Activated naive CD4-positive, alpha-beta T cell treated with anti-CD3 and anti-CD28 coated beads, Interleukin-2, amount 10 ng/mL, durations not matched to agents 7 days and 5 days (primary cell): ENCODE data around the gene PIK3CB.
"Not testable (repeated sequence)": the region's sequence is repeated elsewhere in the genome, so short reads cannot be mapped to it uniquely, and the experiment has no call there.

Experiments
- CTCF ChIA-PET: fragments of 350-600 bp; sonication (Branson Sonifier 250); formaldehyde crosslinking; loops from one replicate; lab custom pipeline; 2021; ENCODE audit warnings: antibody characterized with exemption; lab: Charles Lee
- DNase-seq: peaks from one replicate; pipeline ENCODE4 v3.0.0-alpha.2; 2020
- H3K27ac Mint-ChIP-seq: one replicate; pipeline ENCODE4 v1.8.0; 2021; ENCODE audit warnings: mild to moderate bottlenecking, moderate library complexity, mixed read lengths
- H3K27me3 Mint-ChIP-seq: one replicate; pipeline ENCODE4 v1.8.0; 2021; ENCODE audit warnings: mild to moderate bottlenecking, mixed read lengths
- H3K36me3 Mint-ChIP-seq: one replicate; pipeline ENCODE4 v1.8.0; 2021; ENCODE audit warnings: mixed read lengths
- H3K4me1 Mint-ChIP-seq: one replicate; pipeline ENCODE4 v1.8.0; 2021; ENCODE audit warnings: mixed read lengths
- H3K4me3 Mint-ChIP-seq: one replicate; pipeline ENCODE4 v1.8.0; 2021; ENCODE audit warnings: mild to moderate bottlenecking, moderate library complexity, mixed read lengths
- H3K9me3 Mint-ChIP-seq: one replicate; pipeline ENCODE4 v1.8.0; 2021; ENCODE audit warnings: mixed read lengths

PIK3CB gene

DNA sequence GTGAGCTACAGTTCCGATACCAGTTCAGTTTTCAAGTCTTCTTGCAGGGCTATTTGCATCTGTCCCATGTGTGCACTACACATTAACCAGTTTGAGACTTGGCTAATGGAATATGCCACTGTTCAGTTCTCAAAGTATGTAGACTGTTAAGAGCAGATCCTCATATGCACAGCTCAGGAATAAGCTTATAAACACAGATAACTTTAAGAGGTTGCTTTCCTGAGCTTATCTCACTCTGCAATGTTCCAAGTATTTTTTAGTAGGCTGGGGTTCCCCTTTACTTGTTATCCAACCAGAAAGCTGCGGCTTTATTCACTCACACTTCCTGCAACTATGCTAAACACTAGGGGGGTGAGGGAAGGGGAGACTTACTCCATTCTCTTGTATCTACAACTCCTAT lies 108.7 kb downstream of the PIK3CB start:
- H3K4me3 Mint-ChIP-seq, DNase-seq, CTCF ChIA-PET, H3K9me3 Mint-ChIP-seq, H3K27me3 Mint-ChIP-seq, H3K27ac Mint-ChIP-seq, H3K36me3 Mint-ChIP-seq: not testable (repeated sequence)
- H3K4me1 Mint-ChIP-seq: peaks cover 13% of the 10 kb centered on the region

DNA sequence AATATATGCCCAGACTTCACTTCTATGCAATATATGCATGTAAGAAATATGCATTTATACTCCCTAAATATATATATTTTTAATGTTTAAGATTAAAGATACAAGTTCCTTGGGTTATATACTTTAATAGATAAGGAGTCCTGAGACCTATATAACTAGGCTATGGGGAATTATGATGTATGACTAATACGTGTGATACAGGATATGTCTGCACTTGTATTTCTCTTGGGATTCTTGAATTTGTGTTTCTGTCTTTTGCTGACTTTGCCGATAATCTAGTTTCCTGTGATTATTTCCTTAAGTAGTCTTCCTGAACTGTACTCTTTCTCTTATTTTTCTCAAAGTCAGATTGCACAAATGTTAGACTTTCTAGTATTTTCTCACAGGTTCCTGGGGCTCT lies 109.6 kb downstream of the PIK3CB start:
- DNase-seq: no peak
- H3K4me1 Mint-ChIP-seq: peaks cover 18% of the 10 kb centered on the region
- H3K9me3 Mint-ChIP-seq: no peaks in the 10 kb centered on the region
- H3K4me3 Mint-ChIP-seq: no peak overlapping the region
- no peak overlapping the region for H3K27ac Mint-ChIP-seq
- H3K27me3 Mint-ChIP-seq: no peaks in the 10 kb centered on the region
- peaks cover 2% of the 10 kb centered on the region for H3K36me3 Mint-ChIP-seq
- CTCF ChIA-PET: no interaction called here

DNA sequence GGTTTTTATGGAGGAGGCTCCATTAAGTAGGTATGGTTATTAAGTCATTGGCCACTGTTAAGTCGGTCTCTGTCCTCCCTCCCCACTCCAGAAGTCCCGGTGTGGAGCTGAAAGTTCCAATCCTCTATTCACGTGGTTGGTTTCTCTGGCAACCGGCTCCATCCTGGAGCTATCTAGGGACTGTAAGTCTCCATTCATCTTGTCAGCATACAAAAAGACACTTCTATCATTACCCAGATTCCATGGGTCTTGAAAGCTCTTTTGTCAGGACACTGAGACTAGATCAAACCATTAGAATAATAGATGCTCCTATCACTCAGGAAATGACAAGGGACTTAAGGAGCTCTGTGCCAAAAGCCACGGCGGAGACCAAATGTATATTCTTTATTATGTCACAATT lies 110.3 kb downstream of the PIK3CB start:
- Mint-ChIP-seq H3K4me3 (no peak overlapping the region), H3K27ac (no peak overlapping the region), H3K4me1 (peaks cover 24% of the 10 kb centered on the region), H3K27me3 (no peaks in the 10 kb centered on the region), H3K9me3 (no peaks in the 10 kb centered on the region), H3K36me3 (peaks cover 4% of the 10 kb centered on the region)
- CTCF ChIA-PET: no interaction called here
- no peak for DNase-seq

DNA sequence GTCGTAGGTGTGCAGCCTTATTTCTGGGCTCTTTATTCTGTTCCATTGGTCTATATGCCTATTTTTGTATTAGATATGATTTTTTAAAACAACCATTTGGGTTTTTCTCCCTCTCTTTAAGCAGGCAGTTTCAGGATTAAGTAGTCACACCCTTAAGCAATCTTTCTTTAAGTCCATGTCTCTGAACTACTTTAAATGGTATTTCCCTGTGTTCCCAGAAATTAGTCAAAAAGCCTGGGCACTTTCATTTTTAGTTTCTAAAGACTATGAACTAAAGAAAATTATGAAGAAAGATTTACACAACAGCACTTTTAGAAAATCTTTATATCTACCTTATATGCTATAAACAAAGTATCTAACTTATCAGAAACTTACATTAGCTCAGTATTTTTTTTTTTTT lies 115.9 kb downstream of the PIK3CB start:
- Mint-ChIP-seq H3K27ac (no peak overlapping the region), H3K27me3 (no peaks in the 10 kb centered on the region), H3K4me1 (peaks cover 28% of the 10 kb centered on the region), H3K9me3 (no peaks in the 10 kb centered on the region), H3K4me3 (no peak overlapping the region), H3K36me3 (peaks cover 4% of the 10 kb centered on the region)
- CTCF ChIA-PET: no interaction called here
- DNase-seq: no peak

DNA sequence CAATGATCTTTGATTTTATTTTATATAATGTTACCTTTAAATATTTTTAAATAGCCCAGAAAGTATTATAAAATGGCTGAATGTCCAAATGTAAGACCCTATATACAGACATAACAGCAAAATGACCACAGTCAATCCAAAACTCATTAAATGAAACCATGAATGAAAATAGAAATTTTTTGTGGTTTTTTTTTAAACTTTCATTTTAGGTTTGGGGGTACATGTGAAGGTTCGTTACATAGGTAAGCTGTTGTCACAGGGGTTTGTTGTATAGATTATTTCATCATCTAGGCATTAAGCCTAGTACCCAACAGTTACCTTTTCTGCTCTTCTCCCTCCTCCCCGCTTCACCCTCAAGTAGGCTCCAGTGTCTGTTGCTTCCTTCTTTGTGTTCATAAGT lies 117.4 kb downstream of the PIK3CB start:
- H3K4me1 Mint-ChIP-seq: peaks cover 28% of the 10 kb centered on the region
- CTCF ChIA-PET: no interaction called here
- no peak overlapping the region for H3K4me3 Mint-ChIP-seq
- H3K27me3 Mint-ChIP-seq: no peaks in the 10 kb centered on the region
- no peak for DNase-seq
- H3K36me3 Mint-ChIP-seq: peaks cover 6% of the 10 kb centered on the region
- no peaks in the 10 kb centered on the region for H3K9me3 Mint-ChIP-seq
- H3K27ac Mint-ChIP-seq: no peak overlapping the region

DNA sequence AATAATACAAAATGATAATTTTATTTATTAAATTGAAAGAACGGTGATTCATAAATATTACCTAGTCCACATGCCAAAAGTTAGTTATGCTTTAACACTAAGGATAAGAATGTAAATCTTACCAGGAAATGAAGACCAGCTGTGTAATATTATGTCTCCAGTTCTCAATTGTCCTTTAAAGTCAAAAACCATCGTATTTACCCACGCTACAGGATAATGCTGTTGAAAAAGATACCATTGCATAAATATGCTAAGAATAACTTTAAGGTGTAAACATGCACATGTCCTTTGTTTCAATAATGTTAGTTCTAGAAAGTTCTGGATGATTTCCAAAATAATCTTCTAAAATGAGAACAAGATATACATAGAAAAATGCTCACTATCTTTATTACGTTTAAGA lies 122.6 kb downstream of the PIK3CB start:
- no peak overlapping the region for H3K4me3 Mint-ChIP-seq
- no peak for DNase-seq
- CTCF ChIA-PET: interaction anchor here (0.8 kb wide), 1 partner anchor 14 kb away, joined by 3 read pairs; no protein-coding TSS in a partner anchor
- no peaks in the 10 kb centered on the region for H3K9me3 Mint-ChIP-seq
- peaks cover 5% of the 10 kb centered on the region for H3K36me3 Mint-ChIP-seq
- H3K27me3 Mint-ChIP-seq: no peaks in the 10 kb centered on the region
- no peak overlapping the region for H3K27ac Mint-ChIP-seq
- H3K4me1 Mint-ChIP-seq: no peaks in the 10 kb centered on the region

DNA sequence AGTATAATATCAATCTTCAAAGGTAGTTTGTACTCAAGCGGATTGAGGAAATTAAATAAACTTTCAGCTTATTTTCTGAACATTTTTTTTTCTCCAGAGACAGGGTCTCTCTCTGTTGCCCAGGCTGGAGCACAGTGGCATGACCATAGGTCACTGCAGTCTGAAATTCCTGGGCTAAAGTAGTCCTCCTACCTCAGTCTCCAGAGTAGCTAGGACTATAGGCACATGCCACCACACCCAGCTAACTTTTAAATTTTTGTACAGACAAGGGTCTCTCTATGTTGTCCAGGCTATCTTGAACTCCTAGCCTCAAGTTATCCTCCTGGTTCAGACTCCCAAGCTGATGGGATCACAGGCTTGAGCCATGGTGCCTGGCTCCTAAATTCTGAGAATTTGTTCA lies 129.1 kb downstream of the PIK3CB start:
- no peak for DNase-seq
- Mint-ChIP-seq H3K27ac (no peak overlapping the region), H3K4me3 (no peak overlapping the region), H3K4me1 (no peaks in the 10 kb centered on the region), H3K27me3 (no peaks in the 10 kb centered on the region), H3K9me3 (no peaks in the 10 kb centered on the region), H3K36me3 (peaks cover 3% of the 10 kb centered on the region)
- CTCF ChIA-PET: interaction anchor here (0.9 to 1.7 kb wide), 2 partner anchors 10 to 210 kb away, joined by 3 to 7 read pairs; no protein-coding TSS in a partner anchor

DNA sequence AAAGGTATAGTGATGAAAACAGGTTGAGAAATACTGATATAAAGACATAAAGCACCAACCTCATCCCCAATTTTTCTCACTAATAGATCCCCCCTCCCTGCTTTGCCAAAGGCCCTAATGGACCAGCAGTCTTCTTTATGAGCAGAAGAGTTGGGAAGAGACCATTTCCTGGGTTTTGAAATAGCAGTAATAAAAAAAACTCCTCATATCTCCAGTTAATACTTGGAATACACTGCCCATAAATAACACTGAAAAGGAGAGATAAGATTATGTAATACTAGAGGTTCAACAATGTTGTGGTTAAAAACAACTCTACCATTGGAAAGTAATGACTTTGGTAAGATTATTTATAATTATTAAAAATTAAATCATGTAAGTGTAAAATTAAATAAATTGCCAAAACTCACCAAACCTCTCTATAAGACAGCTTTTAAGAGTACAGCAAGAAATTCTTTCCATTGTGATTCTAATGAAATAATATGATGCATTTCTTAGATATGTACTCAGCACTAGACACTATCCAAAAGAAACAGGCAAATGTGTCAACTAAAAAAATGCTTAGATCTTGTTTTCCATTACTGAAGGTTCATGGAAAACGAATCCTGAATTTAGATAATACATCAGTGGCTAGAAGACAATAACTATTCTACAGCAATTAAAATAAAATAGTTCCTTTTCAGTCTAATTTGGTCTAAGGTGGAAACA lies 137.9 kb downstream of the PIK3CB start:
- DNase-seq: no peak
- no peaks in the 10 kb centered on the region for H3K27me3 Mint-ChIP-seq
- H3K4me3 Mint-ChIP-seq: no peak overlapping the region
- H3K4me1 Mint-ChIP-seq: no peaks in the 10 kb centered on the region
- H3K27ac Mint-ChIP-seq: no peak overlapping the region
- H3K36me3 Mint-ChIP-seq: peaks cover 3% of the 10 kb centered on the region
- no peaks in the 10 kb centered on the region for H3K9me3 Mint-ChIP-seq
- CTCF ChIA-PET: interaction anchor here (1.0 to 10.4 kb wide), 7 partner anchors 102 to 277 kb away, joined by 3 to 170 read pairs (median 5); no protein-coding TSS in a partner anchor

DNA sequence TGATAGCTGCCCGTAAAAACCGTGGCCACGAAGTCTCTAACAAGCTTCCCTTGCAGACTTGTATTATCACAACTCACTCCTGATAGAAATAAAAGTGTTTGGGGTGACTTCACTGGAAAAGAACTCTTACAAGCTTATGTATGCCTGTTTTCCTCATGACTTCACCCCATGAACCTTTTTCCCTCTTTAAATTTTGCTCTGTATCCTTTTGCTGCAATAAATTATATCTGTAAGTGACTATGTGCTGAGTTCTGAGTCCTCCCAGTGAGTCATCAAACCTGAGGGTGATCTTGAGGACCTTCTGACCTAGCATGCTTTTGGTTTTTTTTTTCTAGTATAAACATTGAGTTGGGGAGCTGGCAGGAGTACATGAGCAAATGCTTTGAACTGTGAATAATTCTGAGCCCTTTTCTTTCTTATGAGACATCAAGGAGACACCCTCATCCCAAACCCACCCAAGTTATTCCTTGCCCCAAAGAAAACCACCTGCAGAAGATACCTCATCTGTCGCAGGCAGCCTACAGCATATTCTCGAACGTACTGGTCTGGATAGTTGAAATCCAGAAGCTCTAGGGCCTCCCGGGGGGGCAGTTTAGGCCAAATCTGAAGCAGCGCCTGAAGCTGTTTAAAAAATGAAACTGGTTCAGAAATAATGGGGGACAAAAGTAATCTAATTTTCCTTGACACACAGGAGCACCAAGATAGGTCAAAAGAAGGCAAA lies 140.3 kb downstream of the PIK3CB start:
- H3K36me3 Mint-ChIP-seq: peaks cover 3% of the 10 kb centered on the region
- CTCF ChIA-PET: interaction anchor here (1.2 to 10.4 kb wide), 4 partner anchors 223 to 514 kb away, joined by 3 to 170 read pairs (median 10); no protein-coding TSS in a partner anchor
- H3K27me3 Mint-ChIP-seq: no peaks in the 10 kb centered on the region
- DNase-seq: no peak
- H3K4me1 Mint-ChIP-seq: no peaks in the 10 kb centered on the region
- H3K9me3 Mint-ChIP-seq: no peaks in the 10 kb centered on the region
- H3K27ac Mint-ChIP-seq: no peak overlapping the region
- no peak overlapping the region for H3K4me3 Mint-ChIP-seq

DNA sequence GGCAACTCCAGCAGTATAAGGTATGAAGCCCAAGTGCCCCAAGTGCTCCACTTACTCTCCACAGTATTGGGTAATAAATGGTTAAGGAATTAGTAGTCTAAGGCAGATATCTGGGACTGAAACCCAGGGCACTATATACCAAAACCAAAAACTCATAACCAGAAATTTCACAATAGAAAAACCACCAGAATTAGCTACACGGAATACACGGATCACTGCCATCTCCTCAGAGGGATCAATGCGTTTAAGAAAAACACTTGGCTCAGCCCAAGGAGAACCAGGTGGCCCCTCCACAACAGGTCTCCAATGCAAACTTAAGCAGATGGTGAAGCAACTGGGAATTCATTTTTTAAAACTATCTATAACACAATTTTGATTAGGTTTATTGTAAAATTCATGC lies 142.6 kb downstream of the PIK3CB start:
- Mint-ChIP-seq H3K9me3 (no peaks in the 10 kb centered on the region), H3K4me3 (no peak overlapping the region), H3K4me1 (peaks cover under 1% of the 10 kb centered on the region), H3K36me3 (no peaks in the 10 kb centered on the region), H3K27ac (no peak overlapping the region), H3K27me3 (no peaks in the 10 kb centered on the region)
- no peak for DNase-seq
- CTCF ChIA-PET: interaction anchor here (1.0 to 1.4 kb wide), 2 partner anchors 223 to 231 kb away, joined by 3 to 9 read pairs; no protein-coding TSS in a partner anchor

DNA sequence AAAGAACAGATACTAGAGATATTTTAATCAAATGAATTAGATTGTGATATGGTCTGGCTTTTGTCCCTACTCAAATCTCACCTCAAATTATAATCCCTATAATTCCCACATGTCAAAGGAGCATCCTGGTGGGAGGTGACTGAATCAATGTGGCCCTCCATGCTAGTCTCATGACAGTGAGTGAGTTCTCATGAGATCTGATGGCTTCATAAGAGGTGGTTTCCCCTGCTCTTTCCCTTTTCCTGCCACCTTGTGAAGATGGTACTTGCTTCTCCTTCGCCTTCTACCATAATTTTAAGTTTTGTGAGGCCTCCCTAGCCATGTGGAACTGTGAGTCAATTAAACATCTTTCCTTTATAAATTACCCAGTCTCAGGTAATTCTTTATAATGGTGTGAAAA lies 143.4 kb downstream of the PIK3CB start:
- Mint-ChIP-seq H3K36me3 (no peaks in the 10 kb centered on the region), H3K27ac (no peak overlapping the region), H3K4me3 (no peak overlapping the region), H3K4me1 (peaks cover 6% of the 10 kb centered on the region), H3K27me3 (no peaks in the 10 kb centered on the region), H3K9me3 (no peaks in the 10 kb centered on the region)
- CTCF ChIA-PET: no interaction called here
- DNase-seq: no peak

DNA sequence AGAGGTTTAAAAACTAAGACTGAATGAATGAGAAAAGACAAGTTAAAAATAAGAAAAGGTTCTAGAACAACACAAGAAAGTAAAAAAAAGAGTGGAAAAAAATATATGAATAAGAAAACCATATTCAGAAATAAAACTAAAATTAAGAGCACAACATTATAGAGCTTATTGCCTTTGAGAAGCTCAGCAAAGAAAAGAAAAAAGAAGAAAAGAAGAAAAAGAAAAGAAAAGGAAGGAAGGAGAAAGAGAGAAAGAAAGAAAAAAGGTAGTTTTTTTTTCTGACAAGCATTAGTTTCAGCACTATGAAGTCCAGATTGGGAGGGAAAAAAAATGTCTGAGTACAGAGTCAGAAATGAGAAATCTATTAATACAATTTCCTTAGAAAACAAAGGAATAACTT lies 144.7 kb downstream of the PIK3CB start:
- Mint-ChIP-seq H3K4me3 (no peak overlapping the region), H3K27me3 (no peaks in the 10 kb centered on the region), H3K9me3 (no peaks in the 10 kb centered on the region), H3K4me1 (peaks cover 6% of the 10 kb centered on the region), H3K36me3 (no peaks in the 10 kb centered on the region), H3K27ac (no peak overlapping the region)
- CTCF ChIA-PET: interaction anchor here (1.6 to 4.2 kb wide), 3 partner anchors 222 to 234 kb away, joined by 5 to 17 read pairs (median 7); no protein-coding TSS in a partner anchor
- no peak for DNase-seq

DNA sequence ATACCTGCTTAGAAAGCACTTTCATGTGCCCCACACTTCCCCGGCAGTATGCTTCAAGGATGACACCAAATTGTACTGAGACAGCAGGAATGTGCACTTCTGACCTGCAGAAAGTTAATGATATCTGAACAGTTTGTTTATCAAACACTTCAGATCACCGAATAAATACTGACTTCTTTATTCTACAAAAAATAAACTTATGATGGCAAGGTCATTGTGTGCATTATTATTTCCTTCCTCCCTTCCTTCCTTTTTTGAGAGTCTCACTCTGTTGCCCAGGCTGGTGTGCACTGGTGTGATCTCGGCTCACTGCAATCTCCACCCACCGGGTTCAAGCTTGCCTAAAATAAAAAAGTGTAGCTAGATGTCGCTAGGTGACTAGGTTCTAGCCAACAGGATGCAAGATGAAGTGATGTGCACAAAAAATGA lies 145.8 kb downstream of the PIK3CB start:
- Mint-ChIP-seq H3K27ac (no peak overlapping the region), H3K4me1 (peaks cover 6% of the 10 kb centered on the region), H3K36me3 (no peaks in the 10 kb centered on the region), H3K9me3 (no peaks in the 10 kb centered on the region), H3K27me3 (no peaks in the 10 kb centered on the region), H3K4me3 (no peak overlapping the region)
- CTCF ChIA-PET: interaction anchor here (1.6 to 4.2 kb wide), 4 partner anchors 223 to 235 kb away, joined by 5 to 45 read pairs (median 12); no protein-coding TSS in a partner anchor
- no peak for DNase-seq

DNA sequence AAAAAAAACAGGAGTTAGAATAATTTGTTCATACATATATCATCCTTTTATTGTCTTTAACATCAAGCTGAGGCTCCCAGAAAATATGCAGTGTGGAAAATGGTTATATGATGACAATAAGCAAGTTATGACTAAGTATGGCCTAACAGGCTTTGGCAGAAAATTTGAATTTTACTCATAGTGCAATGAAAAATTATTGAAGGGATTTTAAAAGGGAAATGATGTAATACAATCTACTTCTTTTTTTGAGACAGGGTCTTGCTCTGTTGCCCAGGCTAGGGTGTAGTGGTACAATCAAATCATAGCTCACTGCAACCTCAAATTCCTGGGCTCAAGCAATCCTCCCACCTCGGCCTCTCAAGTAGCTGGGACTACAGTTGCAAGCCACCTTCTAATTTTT lies 147.5 kb downstream of the PIK3CB start:
- Mint-ChIP-seq H3K36me3 (no peaks in the 10 kb centered on the region), H3K27me3 (no peaks in the 10 kb centered on the region), H3K4me1 (peaks cover 6% of the 10 kb centered on the region), H3K4me3 (no peak overlapping the region), H3K9me3 (no peaks in the 10 kb centered on the region), H3K27ac (no peak overlapping the region)
- no peak for DNase-seq
- CTCF ChIA-PET: interaction anchor here (0.6 to 4.2 kb wide), 5 partner anchors 204 to 272 kb away, joined by 3 to 45 read pairs (median 3); no protein-coding TSS in a partner anchor
